GM12864 (cell line): ENCODE measurements around the gene VRK2.

Experiments used
- DNase-seq: peaks from one replicate; pipeline ENCODE4 v3.0.0-alpha.2; 2011; ENCODE audit warnings: low read depth
- H3K4me3 ChIP-seq: 2 replicates; pipeline ENCODE4 v1.5.1; 2011; ENCODE audit warnings: mild to moderate bottlenecking, low read depth, low read length, control low read depth
- TF ChIP-seq, protein P1 (sequence below): IDR thresholded peaks from 2 replicates; pipeline ENCODE4 v1.5.1; 2011; ENCODE audit warnings: low read depth, mild to moderate bottlenecking, moderate library complexity, low read length, control low read depth, inconsistent platforms; ENCODE audit errors: missing control alignments

VRK2 gene

DNA sequence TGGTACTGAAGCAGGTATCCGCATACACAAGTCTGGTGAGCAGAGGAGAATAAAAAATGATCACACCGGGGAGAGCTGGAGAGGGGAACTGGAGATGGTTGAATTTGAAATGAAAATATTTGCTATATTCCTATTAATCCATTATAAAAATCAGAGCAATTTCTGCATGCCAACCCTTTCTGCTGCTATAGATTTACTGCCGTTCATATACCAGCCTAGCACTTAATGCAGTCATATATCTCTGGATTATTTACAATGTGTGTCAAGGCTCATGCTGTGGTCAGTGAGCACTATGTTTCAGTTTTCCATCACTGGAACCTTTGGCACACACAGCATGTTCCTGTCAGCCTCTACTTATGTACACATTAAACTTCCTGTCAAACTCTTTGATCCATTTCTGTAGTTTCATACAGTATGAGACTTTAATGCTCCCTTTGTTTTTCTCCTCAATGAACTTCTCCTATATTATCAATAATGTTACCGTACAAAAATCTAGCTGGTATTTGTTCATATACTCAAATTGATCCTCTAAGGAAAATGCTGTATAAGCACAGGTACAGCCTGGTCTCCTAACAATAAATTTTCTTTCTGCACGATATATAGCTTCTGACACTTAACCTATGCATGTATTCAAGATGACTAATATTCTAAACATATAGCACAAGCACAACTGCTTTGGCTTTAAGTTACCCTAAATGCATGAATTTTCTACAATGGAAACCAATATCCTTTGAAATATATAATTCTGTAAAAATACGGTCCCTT, 157.8 kb downstream of the VRK2 start:
- no peak for DNase-seq
- no peak overlapping the region for H3K4me3 ChIP-seq
- TF ChIP-seq, protein P1, sequence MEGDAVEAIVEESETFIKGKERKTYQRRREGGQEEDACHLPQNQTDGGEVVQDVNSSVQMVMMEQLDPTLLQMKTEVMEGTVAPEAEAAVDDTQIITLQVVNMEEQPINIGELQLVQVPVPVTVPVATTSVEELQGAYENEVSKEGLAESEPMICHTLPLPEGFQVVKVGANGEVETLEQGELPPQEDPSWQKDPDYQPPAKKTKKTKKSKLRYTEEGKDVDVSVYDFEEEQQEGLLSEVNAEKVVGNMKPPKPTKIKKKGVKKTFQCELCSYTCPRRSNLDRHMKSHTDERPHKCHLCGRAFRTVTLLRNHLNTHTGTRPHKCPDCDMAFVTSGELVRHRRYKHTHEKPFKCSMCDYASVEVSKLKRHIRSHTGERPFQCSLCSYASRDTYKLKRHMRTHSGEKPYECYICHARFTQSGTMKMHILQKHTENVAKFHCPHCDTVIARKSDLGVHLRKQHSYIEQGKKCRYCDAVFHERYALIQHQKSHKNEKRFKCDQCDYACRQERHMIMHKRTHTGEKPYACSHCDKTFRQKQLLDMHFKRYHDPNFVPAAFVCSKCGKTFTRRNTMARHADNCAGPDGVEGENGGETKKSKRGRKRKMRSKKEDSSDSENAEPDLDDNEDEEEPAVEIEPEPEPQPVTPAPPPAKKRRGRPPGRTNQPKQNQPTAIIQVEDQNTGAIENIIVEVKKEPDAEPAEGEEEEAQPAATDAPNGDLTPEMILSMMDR = no peak

- H3K4me3 ChIP-seq = no peak overlapping the region
- DNase-seq = no peak
- TF ChIP-seq, protein P1 = no peak
Measured at GRCh38 chr2:58206785-58207184, 160.2 kb downstream of the VRK2 start.

- H3K4me3 ChIP-seq = no peak overlapping the region
- TF ChIP-seq, protein P1 = no peak
- no peak for DNase-seq
Measured at GRCh38 chr2:58207189-58207588, 160.6 kb downstream of the VRK2 start.
